SIG-M5 treated with dmso at 0.1 percent for 504 hours (cell line): ENCODE measurements around the gene TCAF1.

Source experiments
- DNase-seq: peaks from one replicate; lab custom pipeline; 2025; ENCODE audit not compliant: unreplicated experiment; lab: John Stamatoyannopoulos, UW

The TCAF1 gene

GRCh38 chr7:143901668-143902331 lies at the start of gene TCAF1:
TCAF1 (minus strand) TSS chr7:143902176; CDS start chr7:143876608, 25,568 bp downstream.
- DNase-seq = peak; percentile 83

DNA sequence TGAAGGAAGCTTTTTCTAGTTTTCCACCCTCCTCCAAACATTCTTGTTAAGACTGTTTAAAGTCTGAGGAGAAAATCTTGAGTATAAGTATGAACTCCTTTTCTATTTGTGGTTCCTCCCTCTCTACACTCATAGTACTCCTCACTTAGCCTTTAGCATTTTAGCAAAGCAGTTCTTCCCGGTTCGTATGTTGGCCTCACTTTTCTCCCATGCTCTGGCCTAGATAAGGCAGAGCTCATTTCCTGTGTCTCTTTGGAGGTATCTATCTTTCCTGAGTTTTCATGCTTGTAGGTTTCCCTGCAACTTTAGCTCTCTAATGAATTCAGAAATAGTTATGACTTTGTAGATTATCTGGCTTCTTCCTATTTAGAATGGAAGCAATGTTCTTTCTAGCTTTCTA lies 46.8 kb upstream of the TCAF1 start:
- no peak for DNase-seq

DNA sequence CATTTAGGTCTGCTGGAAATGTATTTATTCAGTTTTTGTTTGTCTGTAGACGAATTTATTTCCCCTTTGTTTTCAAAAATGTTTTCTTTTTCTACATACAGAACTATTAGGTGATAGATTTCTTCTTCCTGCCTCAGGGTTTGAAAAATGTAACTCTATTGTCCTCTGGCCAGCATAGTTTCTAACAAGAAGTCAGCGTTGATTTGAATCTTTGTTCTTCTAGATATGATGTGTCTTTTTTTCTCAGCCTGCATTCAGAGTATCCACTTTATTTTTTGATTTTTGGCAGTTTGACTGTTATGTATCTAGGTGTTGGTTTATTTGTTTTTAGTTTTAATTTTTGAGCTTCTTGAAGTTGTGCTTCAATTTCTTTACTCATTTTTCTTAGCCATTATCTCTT lies 45.1 kb upstream of the TCAF1 start:
- no peak for DNase-seq

- DNase-seq = no peak
Measured at GRCh38 chr7:143945423-143945822, 43.4 kb upstream of the TCAF1 start.

- no peak for DNase-seq
Measured at GRCh38 chr7:143938379-143939243, 36.6 kb upstream of the TCAF1 start.

GRCh38 chr7:143936087-143937009 lies 34.4 kb upstream of the TCAF1 start:
- DNase-seq = no peak

DNA sequence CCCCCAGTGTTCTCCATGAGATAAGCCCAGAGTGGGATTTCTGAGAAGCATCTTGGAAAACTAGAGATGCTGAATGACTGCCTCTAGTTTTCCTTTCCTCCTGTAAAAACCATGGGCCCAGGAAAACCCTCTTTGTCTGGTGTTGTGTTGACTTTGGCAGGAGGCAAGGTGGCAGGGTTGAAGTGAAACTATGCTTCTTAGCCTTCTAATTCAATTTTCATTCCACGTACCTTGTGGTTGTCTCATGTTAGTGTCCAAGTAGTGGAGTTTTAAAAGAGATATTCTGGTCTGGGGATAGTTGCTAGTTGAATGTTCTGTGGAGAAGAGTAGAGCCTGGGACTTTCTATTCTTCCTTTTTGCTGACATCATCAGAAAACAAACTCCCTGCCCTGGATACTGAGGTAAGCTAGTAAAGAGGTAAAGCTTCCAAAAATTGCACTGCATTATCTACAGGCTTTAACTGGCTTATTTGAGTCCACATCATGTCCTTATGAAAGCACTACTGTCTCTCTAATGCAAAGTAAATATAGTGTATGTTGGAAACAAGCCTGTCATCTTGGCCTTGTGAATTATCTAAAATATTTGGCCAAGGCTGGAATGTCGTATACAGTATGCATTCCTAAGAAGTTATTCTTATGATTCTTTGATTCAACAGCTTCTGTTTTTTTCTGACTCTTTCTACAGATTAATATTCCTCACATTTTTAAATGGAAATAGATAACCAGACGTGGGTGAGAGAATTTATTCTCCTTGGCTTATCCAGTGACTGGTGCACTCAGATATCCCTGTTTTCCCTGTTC lies 32.8 kb upstream of the TCAF1 start, which contains the start of gene OR2F2:
Gene OR2F2, plus strand, starts transcription at position 708 of the 800 bp plus-strand sequence. Its CDS starts 0 bp downstream, at position 708.
- no peak for DNase-seq

DNA sequence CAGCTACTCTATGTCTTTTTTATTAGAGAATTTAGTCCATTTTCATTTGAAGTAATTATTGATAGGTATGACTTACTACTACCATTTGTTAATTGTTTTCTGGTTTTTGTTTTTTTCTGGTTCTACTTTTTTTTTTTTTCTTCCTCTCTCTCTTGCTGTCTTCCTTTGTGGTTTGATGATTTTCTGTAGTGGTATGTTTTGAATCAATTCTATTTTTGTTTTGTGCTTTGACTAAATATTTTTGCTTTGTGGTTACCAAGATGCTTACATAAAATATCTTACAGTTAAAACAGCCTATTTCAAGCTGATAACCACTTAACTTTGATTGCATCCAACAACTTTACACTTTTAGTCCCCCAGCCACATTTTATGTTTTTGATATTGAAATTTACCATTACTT lies 29.8 kb upstream of the TCAF1 start:
- DNase-seq = no peak

- DNase-seq = no peak
Measured at GRCh38 chr7:143929224-143929920, 27.4 kb upstream of the TCAF1 start.

GRCh38 chr7:143924851-143925250 lies 22.9 kb upstream of the TCAF1 start:
- no peak for DNase-seq

DNA sequence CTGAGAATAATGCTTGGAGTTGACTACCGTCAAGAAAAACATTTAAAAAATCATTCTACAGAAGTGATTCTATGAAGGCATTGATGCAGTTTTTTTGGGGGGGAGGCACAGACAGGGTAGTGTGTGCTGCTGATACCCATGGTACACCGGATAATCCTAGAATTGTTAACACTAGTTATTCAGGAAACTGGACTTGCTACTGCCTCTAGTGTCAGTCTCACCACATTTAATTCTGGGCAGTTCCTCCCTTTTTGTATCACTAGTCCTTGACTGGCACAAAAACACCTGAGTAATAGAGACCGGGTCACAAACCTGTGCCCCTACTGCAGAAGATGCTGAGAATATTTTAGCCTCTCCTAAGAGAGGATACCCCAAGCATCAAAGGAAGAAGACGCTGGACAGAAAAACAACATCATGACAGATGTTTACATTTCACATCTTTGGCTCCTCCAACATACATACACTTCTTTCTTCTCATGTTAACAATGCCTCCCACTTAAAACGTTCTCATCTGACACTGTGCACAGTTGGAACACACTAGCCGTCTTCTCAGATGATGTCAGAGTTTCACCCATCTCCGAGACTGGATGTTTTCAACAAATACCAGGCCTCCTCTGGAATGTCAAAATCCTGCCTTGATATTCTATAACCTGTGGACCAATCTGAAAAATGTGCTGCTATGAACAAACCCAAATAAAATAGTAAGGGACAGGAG lies 13.1 kb upstream of the TCAF1 start:
- DNase-seq = no peak

DNA sequence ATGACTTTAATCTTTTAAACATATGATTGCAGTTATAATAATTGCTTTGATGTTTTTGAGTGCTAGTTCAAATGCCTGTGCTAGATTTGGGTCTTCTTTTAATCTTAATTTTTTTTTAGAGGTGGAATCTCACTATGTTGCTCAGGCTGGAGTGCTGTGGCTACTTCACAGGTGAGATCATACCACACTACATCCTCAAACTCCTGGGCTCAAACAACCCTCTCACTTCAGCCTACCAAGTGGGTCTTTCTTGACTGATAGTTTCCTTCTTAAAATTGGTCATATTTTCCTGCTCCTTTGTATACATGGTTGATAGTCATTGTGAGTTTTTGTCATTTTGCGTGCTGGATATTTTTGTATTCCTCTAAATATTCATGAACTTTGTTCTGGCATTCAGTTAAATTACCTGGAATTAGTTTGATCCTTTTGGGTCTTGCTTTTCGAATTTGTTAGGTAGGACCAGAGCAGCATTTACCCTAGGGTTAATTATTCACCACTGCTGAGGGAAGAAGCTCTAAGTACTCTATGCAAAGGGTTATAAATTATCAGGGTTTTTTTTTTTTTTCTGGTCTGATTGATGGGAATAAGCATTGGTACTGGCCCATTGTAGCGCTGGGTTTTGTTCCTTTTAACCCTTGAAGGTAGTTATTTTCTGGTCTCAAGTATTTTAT lies 12.1 kb upstream of the TCAF1 start:
- no peak for DNase-seq

GRCh38 chr7:143910473-143911248 lies 8.7 kb upstream of the TCAF1 start:
- DNase-seq = no peak

GRCh38 chr7:143909863-143910262 lies 7.9 kb upstream of the TCAF1 start:
- no peak for DNase-seq

DNA sequence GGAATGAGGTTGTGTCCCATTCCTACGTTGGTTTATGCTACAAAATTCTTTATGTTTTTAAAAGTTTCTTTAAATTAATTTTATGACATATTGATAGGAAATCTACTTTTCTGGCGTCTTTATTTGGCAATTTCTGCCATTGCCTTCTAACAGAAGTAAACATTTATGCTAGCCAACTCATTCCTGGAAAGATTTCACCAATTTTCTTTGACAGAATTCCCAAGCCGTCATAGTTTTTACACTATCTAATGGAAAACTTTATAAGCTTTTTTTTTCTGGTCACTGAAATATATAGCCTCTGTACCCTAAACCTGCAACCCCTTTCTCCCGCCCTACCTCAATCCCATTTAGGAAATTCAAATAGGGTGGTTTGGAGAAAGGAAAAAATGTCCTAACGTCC lies 6.1 kb upstream of the TCAF1 start:
- DNase-seq = no peak

DNA sequence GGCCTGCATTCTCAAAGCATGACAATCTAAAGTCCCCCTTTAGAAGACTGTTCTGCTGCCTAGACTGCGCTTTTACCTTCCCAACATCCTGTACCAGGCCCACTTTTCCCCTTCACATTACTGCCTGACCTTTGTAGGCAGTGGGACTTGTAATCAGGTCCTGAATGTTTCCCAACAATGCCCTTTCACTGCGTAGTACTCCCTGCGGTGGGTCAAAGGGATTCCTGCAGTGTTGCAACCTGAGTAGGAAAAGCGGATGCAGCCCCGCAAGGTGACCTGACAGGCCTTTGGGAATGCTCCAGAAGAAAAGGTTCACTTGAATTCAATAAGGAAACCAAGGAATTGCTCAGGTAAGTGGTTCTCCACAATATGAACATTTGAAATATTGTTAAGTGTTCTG lies 4.9 kb upstream of the TCAF1 start:
- DNase-seq = no peak

- no peak for DNase-seq
Measured at GRCh38 chr7:143906151-143906550, 4.2 kb upstream of the TCAF1 start.

GRCh38 chr7:143905509-143905908 lies 3.5 kb upstream of the TCAF1 start:
- DNase-seq = no peak
